ENCODE data around the gene OR10H4. TPM values are rescaled to one million over a fixed set of nuclear protein-coding genes. Genes with fewer than 3 reads are reported as not detected.

OR10H4 gene
- total RNA-seq, 3 donors from 2014 or later: not detected

GRCh38 chr19:15992014-15992413 lies 43.2 kb downstream of the OR10H4 start:
- no peaks in the 10 kb centered on the region for H3K4me1 ChIP-seq (ENCODE audit: low read depth)
- H3K9me3 ChIP-seq: no peaks in the 10 kb centered on the region
- TF ChIP-seq, protein P1, sequence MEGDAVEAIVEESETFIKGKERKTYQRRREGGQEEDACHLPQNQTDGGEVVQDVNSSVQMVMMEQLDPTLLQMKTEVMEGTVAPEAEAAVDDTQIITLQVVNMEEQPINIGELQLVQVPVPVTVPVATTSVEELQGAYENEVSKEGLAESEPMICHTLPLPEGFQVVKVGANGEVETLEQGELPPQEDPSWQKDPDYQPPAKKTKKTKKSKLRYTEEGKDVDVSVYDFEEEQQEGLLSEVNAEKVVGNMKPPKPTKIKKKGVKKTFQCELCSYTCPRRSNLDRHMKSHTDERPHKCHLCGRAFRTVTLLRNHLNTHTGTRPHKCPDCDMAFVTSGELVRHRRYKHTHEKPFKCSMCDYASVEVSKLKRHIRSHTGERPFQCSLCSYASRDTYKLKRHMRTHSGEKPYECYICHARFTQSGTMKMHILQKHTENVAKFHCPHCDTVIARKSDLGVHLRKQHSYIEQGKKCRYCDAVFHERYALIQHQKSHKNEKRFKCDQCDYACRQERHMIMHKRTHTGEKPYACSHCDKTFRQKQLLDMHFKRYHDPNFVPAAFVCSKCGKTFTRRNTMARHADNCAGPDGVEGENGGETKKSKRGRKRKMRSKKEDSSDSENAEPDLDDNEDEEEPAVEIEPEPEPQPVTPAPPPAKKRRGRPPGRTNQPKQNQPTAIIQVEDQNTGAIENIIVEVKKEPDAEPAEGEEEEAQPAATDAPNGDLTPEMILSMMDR (IDR thresholded peaks at IDR 0.05): no peak
- H3K4me3 ChIP-seq: no peak overlapping the region
- DNase-seq (no peak), ATAC-seq (peak; percentile 40)
- no peaks in the 10 kb centered on the region for H3K36me3 ChIP-seq (ENCODE audit: low read depth)
- intact Hi-C loops (cut with DNase I, micrococcal nuclease): no loop called here

DNA sequence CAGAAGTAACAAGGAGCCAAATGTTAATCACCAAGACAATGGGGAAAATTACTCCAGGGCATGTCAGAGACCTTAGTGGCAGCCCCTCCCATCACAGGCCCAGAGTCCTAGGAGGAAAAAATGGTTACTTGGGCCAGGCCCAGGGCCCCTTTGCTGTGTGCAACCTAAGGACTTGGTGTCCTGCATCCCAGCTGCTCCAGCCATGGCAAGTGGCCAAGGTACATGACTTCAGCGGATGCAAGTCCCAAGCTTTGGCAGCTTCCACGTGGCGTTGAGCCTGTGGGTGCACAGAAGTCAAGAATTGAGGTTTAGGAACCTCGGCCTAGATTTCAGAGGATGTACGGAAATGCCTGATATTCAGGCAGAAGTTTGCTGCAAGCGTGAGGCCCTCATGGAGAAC lies 46.7 kb downstream of the OR10H4 start:
- intact Hi-C loops (cut with DNase I, micrococcal nuclease): no loop called here
- Histone ChIP-seq H3K4me3 (no peak overlapping the region), H3K36me3 (ENCODE audit: low read depth) (no peaks in the 10 kb centered on the region), H3K4me1 (ENCODE audit: low read depth) (no peaks in the 10 kb centered on the region), H3K9me3 (no peaks in the 10 kb centered on the region)
- no peak for ATAC-seq
- DNase-seq: no peak
- TF ChIP-seq, protein P1 (IDR thresholded peaks at IDR 0.05): no peak

GRCh38 chr19:15998166-15998565 lies 49.4 kb downstream of the OR10H4 start:
- no peak for ATAC-seq
- Histone ChIP-seq H3K9me3 (no peaks in the 10 kb centered on the region), H3K4me3 (no peak overlapping the region), H3K36me3 (ENCODE audit: low read depth) (no peaks in the 10 kb centered on the region), H3K4me1 (ENCODE audit: low read depth) (peaks cover 2% of the 10 kb centered on the region)
- intact Hi-C loops (cut with DNase I, micrococcal nuclease): no loop called here
- no peak for DNase-seq
- TF ChIP-seq, protein P1 (IDR thresholded peaks at IDR 0.05): no peak

Other genes with a start within 250 kb of the OR10H4 start
- not detected for gene OR10H2, start 221.0 kb upstream of the OR10H4 start, total RNA-seq
- not detected for gene OR10H3, start 211.0 kb upstream of the OR10H4 start, total RNA-seq
- not detected for gene OR10H5, start 161.3 kb upstream of the OR10H4 start, total RNA-seq
- under 1 TPM; 0.06 to 0.07 (median 0.06) TPM for gene OR10H1, start 133.3 kb upstream of the OR10H4 start, total RNA-seq
- 1 to 10 TPM; 1.6 to 9.1 (median 8.6) TPM for gene CYP4F2, start 50.9 kb upstream of the OR10H4 start, total RNA-seq
- 10 to 100 TPM in 1 of 3 donors, 1 to 10 TPM in 2; 2.1 to 13.1 (median 8.8) TPM for gene CYP4F11, start 14.5 kb upstream of the OR10H4 start, total RNA-seq
- gene TPM4, start 127.5 kb downstream of the OR10H4 start, total RNA-seq: 100 to 1,000 TPM; 205 to 373 (median 333) TPM
- gene RAB8A, start 162.9 kb downstream of the OR10H4 start, total RNA-seq: 100 to 1,000 TPM in 2 of 3 donors, 10 to 100 TPM in 1; 85.5 to 129 (median 119) TPM
- 10 to 100 TPM in 2 of 3 donors, 1 to 10 TPM in 1; 8.6 to 23.0 (median 21.5) TPM for gene HSH2D, start 194.7 kb downstream of the OR10H4 start, total RNA-seq
- not detected for gene CIB3, start 224.5 kb downstream of the OR10H4 start, total RNA-seq
- gene FAM32A, start 236.4 kb downstream of the OR10H4 start, total RNA-seq: 10 to 100 TPM; 77.1 to 88.3 (median 77.8) TPM
- 10 to 100 TPM; 26.3 to 59.3 (median 33.2) TPM for gene AP1M1, start 248.9 kb downstream of the OR10H4 start, total RNA-seq